Measurements from ENCODE around the gene HOTAIR. TPM values are rescaled to one million over a fixed set of nuclear protein-coding genes. Genes with fewer than 3 reads are reported as not detected.

HOTAIR gene
- total RNA-seq, 1 donor from 2014 or later: not detected

DNA sequence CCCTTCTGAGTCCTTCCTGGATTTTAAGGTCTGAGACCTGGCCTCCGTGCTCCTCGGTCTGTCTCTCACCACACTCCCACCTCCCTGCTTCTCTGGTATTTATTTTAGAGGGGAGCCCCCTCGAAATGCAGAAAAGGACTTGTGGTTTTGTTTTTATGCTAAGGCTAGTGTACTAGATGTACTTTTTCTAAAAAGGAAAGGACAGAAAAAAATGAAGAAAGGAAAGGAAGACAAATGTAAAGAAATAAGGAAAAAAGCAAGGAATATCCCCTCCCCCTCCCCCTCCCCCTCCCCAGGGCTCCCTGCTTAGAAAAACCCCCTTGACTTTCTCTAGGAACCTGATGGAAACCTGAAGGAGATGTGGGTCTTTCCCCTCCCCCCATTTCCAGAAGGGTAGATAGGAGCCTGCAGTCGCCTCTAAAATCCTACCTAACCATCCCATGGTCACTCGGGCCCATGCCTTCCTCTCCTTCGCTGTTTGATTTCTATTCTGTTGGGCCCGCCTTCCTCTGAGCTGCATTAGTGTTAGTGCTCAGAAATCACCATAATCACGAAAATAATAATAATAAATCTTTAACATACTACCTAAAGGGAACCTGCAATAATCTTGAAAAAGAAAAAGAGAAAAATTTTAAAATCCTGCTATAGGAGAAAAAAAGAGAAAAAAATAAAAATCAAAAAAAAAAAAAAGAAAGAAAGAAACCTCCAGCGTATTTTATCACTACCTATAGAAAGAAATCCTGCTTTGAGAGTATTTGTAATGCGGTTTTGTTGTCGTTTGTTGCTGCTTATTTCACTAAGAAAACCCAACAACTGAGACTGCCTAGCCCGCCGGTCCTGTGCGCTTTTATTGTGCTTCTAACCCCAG lies 37.1 kb upstream of the HOTAIR start:
- DNase-seq (ENCODE audit: low read depth, low spot score): no peak

DNA sequence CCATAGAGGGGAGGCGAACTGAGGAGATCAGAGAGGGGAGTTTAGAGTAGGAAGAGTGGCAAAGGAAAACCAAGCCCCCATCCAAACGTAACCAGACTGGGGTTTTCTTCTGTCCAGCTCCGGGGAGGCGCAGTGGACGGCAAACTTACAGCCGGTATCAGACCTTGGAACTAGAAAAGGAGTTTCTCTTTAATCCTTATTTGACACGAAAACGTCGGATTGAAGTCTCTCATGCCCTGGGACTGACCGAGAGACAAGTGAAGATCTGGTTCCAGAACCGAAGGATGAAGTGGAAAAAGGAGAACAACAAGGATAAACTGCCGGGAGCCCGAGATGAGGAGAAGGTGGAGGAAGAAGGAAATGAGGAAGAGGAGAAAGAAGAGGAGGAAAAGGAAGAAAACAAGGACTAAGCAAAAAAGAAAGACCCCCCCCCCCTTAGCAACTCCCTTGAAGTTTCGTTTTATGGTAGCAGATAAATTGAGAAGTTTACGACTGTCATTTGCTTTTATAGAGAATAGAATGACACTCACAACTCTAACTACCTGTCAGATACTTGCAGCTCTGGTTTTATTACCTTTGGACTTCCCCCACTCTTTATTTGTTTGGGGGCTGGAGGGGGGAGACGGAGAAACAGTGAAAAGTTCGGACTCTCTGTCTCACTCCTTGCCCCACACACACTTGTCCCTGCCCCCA lies 36.4 kb upstream of the HOTAIR start:
- DNase-seq (ENCODE audit: low read depth, low spot score): no peak

DNA sequence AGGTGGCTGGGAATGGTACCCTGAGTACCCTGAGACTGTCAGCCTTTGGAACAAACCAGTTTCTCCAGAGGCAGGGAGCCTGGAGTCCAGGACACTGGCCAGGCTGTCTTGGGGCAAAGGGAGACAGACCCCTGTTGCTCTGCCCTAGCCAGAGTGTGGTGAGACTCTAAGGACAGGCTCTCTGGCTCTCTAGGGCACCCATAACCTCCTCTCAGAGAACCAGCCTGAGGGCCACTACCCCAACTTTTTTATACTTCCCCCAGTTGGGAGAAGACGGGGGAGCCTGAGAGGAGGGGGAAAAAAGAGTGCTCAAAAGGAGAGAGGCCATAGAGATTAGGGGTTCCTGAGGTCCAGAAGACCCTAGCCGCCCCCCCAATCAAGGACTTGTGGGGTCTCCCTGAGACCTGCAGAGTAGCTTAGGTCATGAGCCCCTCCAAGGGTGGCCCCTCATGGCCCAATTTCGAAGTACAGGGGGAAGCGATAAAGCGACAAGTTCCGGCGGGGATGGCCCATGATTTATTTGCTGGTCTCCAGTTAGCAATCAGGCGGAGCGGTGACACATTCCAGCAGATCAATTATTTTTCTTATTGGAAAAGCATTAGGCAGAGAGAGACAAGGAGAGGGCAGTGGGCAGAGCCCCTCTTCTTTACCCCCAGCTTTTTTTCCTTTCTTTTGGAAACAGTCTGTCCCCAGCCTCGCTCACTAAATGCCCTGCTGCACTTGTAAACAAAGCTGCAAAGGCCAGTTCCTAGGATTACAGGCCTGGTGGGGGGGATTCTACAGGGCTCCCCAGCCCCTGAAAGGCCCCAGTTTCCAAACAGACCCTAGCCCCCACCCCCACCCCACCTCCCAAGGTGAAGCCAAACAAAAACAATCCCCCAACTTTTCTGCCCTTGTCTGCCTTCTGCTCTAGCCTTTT lies 35.6 kb upstream of the HOTAIR start:
- no peak for DNase-seq (ENCODE audit: low read depth, low spot score)

DNA sequence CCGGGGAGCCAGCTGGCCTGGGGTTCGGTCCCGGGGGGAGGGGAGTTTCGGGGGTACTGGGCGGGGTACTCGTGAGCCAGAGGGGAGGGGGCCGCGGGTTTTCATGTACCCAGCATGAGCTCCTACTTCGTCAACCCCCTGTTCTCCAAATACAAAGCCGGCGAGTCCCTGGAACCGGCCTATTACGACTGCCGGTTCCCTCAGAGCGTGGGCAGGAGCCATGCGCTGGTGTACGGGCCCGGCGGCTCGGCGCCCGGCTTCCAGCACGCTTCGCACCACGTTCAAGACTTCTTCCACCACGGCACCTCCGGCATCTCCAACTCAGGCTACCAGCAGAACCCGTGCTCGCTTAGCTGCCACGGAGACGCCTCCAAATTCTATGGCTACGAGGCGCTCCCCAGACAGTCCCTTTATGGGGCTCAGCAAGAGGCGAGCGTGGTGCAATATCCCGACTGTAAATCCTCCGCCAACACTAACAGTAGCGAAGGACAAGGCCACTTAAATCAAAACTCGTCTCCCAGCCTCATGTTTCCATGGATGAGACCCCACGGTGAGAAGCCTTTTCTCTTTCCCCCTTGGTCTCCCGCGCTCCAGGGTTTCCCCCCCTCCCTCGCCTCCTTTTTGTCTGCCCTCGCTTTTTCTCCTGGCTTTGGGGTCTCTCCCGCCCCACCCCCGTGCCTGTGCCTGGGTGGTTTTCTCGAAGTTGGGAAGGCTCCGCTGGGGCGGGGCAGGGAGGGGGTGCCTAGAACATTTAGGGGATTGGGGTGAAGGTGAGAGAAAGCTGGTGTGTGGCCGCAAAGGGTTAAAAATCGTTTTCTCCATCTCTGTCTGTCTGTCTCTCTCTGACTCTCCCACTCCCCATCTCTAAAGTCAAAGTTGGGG lies 34.7 kb upstream of the HOTAIR start:
- DNase-seq (ENCODE audit: low read depth, low spot score): no peak

DNA sequence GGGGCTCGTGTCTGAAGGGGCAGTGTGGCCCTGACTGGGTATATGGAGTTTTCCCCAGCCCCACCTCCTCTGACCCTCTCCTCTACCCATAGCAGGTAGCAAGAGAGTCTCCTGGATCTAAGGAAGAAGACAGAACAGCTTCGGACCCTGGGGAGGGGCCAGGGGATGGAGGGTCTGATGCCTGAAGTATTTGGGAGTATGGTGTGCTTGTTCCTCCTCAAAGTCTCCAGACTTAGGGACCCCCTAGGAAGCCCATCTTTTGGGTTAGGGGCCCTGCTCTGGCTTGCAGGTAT lies 33.5 kb upstream of the HOTAIR start:
- DNase-seq (ENCODE audit: low read depth, low spot score): no peak

DNA sequence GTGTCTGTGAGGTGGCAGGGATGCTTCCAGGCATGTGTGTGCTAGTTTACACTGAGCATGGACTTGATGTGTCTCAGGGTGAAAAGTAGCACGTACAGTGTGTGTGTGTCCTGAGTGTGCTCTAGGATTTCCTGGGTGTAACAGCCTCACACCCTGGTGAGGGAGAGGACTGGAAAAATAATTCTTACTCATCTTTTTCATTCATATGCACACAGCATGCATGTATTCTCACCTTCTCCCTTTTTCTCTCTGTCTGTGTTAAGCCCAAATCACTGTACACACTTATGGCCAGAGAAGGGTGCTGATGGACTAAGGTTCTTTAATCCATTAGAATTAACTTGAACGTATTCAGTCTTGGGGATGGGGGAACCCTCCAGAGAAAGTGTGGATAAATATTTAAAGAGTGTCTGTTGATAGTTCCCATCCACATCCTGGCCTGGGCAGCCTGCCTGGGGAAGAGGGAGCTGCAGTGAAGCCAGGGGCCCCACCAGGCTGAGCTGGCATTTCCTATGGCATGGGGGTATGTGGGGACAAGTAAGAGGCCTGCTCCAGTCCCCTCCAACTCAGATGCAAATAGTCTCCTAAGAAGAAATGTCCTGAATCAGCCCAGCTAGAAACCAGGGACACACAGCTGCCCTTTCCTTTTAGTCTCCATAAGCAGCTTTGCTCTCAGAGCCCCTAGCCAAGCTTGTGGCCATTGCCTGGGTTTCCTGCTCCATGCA lies 32.9 kb upstream of the HOTAIR start:
- no peak for DNase-seq (ENCODE audit: low read depth, low spot score)

DNA sequence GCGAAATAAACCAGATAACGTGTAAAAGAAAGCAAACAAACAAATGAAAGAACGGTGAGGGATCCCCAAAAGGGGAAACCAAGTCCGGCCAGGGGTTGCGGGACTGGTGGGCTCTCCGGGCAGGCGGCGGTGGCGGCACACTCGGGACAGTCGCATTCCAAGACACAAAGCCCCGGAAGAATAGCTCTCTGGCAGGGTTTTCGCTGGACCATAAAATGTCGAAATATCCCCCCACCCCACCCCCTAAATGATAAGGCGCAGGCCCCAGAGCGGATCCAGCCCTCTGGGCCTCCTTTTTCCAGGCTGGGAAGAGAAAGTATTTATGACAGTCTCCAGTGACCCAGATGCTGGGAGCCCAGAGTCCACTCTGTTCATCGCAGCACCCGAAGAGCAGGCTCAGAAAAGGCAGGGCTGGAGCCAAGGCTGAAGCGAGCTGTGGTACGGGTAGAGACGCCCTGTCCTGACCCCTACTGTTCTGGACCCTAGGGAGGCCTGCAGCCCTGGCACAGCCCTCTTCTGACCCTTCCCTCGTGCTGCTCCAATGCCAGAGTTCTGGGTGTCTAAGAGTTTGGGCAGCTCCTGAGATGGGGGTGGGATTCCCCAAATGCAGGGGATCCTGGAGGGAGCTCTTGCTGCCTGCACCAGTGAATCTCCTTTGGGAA lies 31.9 kb upstream of the HOTAIR start:
- DNase-seq (ENCODE audit: low read depth, low spot score): no peak

DNA sequence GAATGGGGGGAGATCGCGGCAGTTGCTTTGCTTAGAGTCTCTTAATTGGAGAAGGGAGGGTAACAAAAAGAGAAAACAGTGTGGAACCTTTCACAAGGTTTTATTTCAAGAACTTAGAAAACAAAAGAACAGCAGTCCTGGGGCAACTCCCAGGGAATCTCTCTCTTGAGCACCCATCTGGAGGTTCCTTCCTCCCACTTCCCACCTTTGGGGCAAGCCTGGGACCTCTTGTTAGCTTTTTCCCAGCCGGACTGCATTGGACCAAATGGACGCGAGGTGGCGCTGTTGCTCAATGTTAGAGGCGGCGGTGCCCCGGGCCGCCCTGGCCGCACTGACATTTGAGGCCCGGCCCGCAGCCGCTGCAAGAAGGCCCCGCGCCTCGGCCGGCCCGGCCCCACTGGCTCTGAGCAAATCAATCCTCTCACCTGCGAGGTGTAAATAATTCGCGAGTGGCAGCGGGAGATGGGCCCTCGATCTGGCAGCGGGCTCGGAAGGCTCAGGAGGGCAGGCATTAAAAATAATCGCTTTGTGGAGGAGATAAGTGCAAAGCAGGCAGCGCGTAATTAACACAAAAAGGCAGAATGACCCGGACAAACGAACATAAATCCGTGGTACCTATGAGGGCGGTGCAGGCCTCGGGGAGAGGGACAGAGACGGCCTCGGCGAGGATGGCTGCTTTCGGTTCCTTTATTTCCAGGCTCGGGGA lies 31.3 kb upstream of the HOTAIR start:
- DNase-seq (ENCODE audit: low read depth, low spot score): peak; percentile 19

DNA sequence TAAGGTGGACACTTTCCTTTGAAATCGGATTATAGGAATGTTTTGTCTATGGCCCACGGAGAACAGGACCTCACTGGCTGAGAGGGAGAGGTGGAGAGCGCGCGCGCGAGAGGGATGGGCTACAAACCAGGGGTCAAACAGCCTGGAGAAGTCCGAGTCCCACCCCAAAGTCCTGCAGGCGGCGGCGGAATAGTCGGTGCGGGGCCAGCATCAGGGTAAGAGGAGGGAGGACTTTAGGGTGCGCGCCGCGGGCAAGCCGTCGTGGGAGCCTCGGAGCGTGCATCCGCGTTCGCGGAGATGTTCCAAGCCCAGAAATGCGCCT lies 30.7 kb upstream of the HOTAIR start:
- no peak for DNase-seq (ENCODE audit: low read depth, low spot score)

DNA sequence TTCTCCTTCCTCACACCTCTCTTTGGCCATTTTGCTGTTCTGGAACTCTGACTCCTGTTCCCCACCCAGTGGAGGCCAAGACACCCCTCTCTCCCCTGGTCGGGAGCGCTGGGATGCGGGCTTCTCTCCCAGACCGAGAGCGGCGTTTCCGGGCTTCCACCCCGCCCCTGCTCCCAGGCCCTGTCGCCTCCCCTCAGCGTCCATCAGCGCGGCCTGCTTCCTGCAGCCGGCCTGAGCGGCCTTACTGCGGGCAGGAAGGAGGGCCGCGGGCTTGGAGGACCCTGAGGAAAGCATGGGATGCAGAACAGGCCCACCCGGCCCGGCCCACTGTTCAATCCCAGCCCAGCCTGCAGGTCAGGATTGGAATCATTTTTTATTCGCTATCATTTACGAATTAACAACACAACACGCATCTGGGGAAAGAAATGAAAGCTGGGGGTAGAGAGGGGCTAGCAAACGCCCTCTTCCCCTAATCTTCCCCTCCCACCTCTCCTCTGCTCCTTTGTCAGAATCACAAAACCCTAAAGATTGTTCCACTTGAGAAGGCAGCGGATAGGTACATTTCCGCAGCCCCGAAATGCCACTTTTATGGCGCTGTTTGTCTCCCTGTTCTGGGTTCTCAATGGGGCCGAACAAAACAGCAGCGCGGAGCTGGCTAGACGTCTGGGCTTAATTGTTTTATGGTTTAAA lies 30.2 kb upstream of the HOTAIR start:
- DNase-seq (ENCODE audit: low read depth, low spot score): no peak

DNA sequence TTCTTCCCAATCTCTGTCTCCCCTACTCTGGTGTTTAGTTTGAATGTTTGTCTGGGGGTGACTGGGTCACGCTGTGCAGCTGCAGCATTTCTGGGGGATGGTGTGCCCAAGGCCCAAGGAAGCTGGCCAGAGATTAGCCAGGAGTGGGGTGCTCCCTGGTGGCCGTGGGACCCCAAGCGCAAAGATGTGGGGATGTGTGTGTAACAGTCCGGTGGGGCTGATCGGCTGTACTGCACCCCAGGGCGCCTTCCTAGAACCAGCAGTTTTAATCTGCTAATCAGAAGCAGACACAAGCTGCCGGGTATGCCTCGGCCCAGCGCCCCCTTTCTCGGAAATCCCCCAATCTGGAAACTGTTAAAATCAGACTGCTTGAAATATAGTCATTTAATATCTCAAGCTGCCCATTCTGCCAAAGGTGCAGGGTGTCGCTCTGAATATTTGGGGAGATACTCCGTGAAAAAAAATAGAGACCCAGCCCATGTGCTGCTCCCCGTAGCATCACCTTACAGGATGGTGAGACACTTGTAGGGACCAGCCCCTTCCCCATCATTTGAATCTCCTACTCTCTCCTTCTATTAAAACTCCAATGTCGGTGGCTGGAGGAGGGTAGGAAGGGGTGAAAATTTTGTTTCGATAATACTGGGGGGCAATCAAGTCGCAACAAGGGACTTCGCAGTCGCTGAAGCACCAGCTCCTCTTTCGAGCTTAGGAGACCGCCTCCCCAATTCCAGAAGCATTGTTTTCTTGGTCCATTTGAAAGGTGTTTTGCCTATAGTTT lies 29.5 kb upstream of the HOTAIR start:
- DNase-seq (ENCODE audit: low read depth, low spot score): no peak

DNA sequence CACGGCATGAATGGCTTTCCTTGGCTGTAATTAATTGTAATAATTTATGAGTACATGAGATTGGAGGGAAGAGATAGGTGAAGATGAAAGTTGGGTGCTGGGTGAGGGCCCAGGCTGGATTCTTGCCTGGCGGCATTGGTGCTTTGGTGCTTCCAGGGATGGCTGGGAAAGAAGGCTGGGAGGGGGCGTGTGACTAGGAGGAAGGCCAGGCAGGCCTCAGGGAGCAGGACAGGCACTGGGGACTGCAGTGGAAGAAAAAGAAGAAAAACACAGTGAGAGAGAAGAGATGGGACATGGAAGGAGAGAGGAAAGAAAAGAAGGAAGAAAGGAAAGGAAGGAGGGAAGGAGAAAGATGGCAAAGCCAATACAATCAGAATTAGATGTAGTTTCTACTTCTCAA lies 28.9 kb upstream of the HOTAIR start:
- DNase-seq (ENCODE audit: low read depth, low spot score): no peak

DNA sequence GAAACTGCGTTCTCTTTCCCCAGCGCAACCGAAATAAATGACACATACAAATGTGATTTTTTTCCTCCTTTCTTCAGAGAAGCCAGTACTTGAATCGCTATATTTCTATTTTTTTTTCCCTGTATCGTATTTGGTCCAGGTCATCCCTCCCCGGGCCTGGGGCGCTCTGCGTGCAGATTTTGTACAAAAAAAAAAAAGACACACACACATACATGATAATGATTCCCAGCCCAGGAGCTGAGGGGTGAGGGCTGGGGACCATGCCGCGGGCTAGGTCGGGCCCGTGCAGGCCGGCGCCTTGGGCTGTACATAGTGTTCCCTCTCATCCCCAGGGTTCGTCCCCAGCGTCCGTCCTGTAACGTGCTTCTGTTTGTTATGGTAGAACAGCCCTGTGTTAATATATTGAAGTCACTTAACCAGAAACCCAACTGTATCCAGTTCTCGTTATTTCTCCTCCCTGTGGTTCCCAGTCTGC lies 28.2 kb upstream of the HOTAIR start:
- no peak for DNase-seq (ENCODE audit: low read depth, low spot score)

DNA sequence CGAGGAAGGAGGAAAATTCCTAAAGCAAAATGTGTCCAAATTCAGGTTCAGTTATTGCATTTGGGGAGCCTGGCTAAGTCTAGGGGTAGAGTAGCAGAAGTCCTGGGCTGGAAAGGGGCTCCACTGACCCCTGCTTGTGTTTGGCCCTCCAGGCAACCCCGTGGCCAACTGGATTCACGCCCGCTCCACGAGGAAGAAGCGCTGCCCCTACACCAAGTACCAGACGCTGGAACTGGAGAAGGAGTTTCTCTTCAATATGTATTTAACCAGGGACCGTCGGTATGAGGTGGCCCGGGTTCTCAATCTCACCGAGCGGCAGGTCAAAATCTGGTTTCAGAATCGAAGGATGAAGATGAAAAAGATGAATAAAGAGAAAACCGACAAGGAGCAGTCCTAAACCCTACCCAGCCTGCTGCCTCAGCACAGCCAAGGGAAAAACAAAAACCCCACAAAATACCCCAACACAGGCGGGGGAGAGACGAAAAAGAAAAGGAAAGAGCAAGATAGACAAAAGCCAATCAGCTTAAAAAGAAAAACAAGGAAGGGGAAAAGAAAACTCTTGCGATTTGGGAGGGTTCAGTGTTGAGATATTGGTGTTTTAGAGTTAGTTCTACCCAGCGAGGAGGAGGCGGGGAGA lies 27.6 kb upstream of the HOTAIR start:
- DNase-seq (ENCODE audit: low read depth, low spot score): no peak

DNA sequence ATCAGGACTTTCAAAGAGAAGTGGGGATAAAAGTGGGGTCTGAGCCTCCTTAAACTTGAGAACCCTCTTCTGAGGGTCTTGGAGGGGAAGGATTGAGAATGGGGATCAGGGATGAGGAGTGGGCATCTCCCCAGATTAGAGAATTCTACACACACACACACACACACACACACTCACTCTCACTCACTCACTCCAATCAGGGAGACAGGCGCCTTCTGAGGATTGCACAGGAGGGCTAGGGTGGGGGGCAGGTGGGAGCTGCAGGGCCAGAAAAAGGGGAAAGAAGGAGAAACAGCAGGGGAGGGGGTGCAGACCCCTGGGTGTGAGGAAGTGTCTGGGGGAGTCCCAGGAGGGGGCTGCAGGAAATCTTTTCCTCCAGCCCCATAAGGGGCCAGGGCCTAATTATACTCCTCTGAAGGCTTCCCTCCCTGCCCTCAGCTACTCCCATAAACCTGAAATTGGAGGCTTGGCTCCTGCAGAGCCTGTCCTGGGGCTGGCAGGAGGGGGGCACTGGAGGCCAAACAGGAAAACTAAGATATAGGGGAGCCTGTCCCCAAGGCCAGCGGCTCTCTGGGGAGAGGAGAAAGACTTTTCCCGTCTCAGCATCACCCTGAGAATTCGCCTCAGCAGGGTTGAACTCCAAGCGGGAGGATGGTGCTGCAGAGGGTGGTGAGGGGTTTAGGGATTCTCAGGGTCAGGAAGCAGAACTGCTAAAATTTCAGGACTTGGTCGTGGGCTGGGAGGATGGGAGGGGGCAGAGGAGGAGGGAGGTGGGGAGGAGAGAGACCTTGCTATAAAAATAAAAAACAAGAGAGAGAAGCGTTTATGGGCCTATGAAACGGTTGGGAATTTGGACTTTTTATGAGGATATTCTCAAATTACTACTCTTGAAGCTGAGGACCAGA lies 26.8 kb upstream of the HOTAIR start:
- DNase-seq (ENCODE audit: low read depth, low spot score): no peak

Measured in pulmonary artery endothelial cell (primary cell).